ENCODE results near the gene APOH.

- TF ChIP-seq CTCF (IDR thresholded peaks at IDR 0.05) (no peak), POLR2A (IDR thresholded peaks at IDR 0.05) (no peak), POLR2AphosphoS5 (IDR thresholded peaks at IDR 0.05) (no peak)
Observed at GRCh38 chr17:66241839-66242238, 12.6 kb upstream of the APOH start.
